Activated T-cell treated with anti-CD3 and anti-CD28 coated beads, Interleukin-2, amount 50 U/mL, for 24 hours (primary cell): Measurements from ENCODE around the gene DPH7.

Experiments used
- DNase-seq: peaks from one replicate; pipeline ENCODE4 v3.0.0-alpha.2; 2020
- H3K27ac Mint-ChIP-seq: 2 replicates; pipeline ENCODE4 v1.8.0; 2020; ENCODE audit warnings: mild to moderate bottlenecking, mixed read lengths
- H3K27me3 Mint-ChIP-seq: 2 replicates; pipeline ENCODE4 v1.8.0; 2020; ENCODE audit warnings: mixed read lengths
- H3K36me3 Mint-ChIP-seq: 2 replicates; pipeline ENCODE4 v1.8.0; 2020; ENCODE audit warnings: low read depth, mixed read lengths
- H3K4me1 Mint-ChIP-seq: 2 replicates; pipeline ENCODE4 v1.8.0; 2020; ENCODE audit warnings: low read depth, mixed read lengths
- H3K4me3 Mint-ChIP-seq: 2 replicates; pipeline ENCODE4 v1.8.0; 2020; ENCODE audit warnings: mild to moderate bottlenecking, moderate library complexity, mixed read lengths
- H3K9me3 Mint-ChIP-seq: 2 replicates; pipeline ENCODE4 v1.8.0; 2020; ENCODE audit warnings: mixed read lengths

The DPH7 gene

DNA sequence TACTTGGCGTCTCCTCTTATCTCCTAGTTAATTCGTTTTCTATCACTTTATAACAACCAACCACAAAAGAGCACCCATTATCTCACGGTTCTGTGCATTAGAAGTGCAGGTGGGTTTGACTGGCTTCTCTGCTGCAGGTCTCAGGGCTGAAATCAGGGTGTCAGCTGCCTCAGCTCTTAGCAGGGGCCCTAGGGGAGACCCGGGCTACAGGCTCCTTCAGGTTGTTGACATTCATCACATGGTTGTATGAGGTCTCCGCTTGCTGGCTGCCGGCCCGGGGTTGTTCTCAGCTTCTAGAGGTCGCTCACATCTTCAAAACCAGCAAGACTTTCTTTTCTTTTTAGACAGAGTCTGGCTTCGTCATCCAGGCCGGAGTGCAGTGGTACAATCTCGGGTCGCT, 14.5 kb upstream of the DPH7 start:
- no peak overlapping the region for H3K27ac Mint-ChIP-seq
- no peak for DNase-seq
- H3K9me3 Mint-ChIP-seq: no peaks in the 10 kb centered on the region
- H3K4me3 Mint-ChIP-seq: no peak overlapping the region
- H3K36me3 Mint-ChIP-seq: peaks cover 16% of the 10 kb centered on the region
- no peaks in the 10 kb centered on the region for H3K27me3 Mint-ChIP-seq
- H3K4me1 Mint-ChIP-seq: peaks cover 14% of the 10 kb centered on the region

DNA sequence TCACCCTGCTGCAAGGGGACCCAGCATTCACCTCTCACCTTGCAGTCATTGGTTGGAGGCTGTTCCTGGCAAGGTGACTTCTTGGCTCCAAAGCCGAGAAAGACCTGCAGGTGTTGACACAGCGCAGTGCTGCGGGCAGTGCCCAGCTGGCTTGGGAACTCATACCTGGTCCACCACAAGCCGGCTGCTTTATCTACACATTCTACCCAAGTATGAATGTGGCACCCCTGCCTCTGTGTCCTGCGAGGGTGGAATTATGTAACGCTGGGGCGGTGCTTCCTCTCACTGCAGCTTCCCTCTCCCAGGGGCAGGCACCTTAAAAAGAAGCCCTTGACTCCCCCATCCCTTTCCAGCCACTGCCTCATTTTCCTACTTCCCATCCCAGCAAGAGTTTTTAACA, 14.0 kb upstream of the DPH7 start:
- Mint-ChIP-seq H3K27ac (no peak overlapping the region), H3K36me3 (peaks cover 20% of the 10 kb centered on the region), H3K4me1 (peaks cover 18% of the 10 kb centered on the region), H3K9me3 (no peaks in the 10 kb centered on the region), H3K4me3 (peak overlapping the region; percentile 43), H3K27me3 (no peaks in the 10 kb centered on the region)
- no peak for DNase-seq

DNA sequence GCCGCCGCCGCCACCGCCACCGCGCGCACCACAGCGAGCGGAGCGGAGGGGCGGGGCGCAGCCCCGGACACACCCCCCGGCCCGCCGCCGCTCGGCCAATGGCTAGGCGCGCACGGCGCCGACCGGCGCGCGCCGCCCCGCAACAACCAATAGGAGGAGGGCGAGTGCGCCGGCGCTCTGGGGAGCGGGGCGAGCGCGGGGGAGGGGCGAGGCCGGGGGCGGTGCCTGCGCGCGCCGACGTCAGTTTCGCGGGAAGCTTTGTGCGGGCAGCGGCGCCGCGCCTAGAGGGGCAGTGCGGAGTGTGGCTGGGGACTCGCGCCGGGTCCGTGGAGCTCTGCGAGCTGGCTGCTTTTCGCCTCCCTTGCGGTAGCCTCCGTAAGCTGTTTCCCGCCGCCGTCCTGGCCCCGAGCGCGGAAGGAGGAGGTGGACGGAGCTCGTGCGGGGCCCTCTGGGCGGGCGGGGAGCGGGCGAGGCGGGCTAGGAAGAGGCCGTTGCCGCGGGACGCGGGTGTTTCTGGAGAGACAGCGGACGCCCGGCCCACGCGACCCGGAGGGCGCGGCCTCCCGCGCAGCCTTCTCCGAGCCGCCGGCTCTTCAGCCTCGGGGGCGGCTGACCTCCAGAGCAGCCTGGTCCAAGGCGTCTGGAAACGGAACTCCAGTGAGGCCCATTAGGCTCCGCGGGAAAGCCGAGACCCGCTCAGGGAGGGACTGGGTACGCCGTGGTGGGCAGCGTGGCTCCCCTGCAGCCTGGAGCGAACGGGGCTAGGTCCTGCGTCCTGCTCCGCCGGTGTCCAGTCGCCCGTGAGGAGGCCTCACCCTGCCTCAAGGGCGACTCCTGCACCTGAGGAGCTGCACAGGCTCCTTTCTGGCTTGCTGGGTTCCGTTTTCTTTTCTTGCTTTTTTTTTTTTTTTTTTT, 12.0 kb upstream of the DPH7 start, which contains the start of gene ZMYND19:
Gene ZMYND19, minus strand, starts transcription at position 44 of the 915 bp plus-strand sequence. CDS start 249 bp downstream, outside the sequence.
- Mint-ChIP-seq H3K4me3 (peak within 1 kb of the TSS; percentile 99), H3K4me1 (peaks cover 24% of the 10 kb centered on the region), H3K27ac (peak within 1 kb of the TSS; percentile 98), H3K9me3 (no peaks in the 10 kb centered on the region), H3K36me3 (peaks cover 41% of the 10 kb centered on the region), H3K27me3 (no peaks in the 10 kb centered on the region)
- DNase-seq: peak; percentile 95

DNA sequence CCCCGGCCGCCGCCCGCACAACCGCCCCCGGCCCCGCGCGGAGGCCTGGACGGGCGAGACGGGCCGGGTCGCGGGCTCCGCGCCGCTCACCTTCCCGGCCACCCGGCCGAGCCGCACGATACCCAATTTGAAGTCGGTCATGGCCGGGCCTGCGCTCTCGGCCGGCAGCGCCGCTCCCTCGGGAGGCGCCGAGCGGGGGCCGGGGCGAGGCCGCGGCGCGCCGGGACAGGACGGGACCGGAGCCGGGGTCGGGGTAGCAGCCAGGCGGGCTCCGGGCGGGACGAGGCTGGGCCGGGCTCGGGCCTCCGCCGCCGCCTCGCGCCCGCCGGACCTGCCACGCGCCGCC, 11.4 kb upstream of the DPH7 start:
- Mint-ChIP-seq H3K4me3 (no peak overlapping the region), H3K4me1 (peaks cover 24% of the 10 kb centered on the region), H3K27me3 (no peaks in the 10 kb centered on the region), H3K9me3 (no peaks in the 10 kb centered on the region), H3K36me3 (peaks cover 47% of the 10 kb centered on the region), H3K27ac (no peak overlapping the region)
- DNase-seq: no peak

GRCh38 chr9:137589441-137590122, 10.9 kb upstream of the DPH7 start:
- Mint-ChIP-seq H3K4me3 (peak overlapping the region; percentile 89), H3K27me3 (no peaks in the 10 kb centered on the region), H3K36me3 (peaks cover 52% of the 10 kb centered on the region), H3K9me3 (no peaks in the 10 kb centered on the region), H3K27ac (peak overlapping the region; percentile 86), H3K4me1 (peaks cover 24% of the 10 kb centered on the region)
- DNase-seq: peak; percentile 58

- H3K27ac Mint-ChIP-seq: peak overlapping the region; percentile 86
- peaks cover 59% of the 10 kb centered on the region for H3K36me3 Mint-ChIP-seq
- H3K27me3 Mint-ChIP-seq: no peaks in the 10 kb centered on the region
- no peak for DNase-seq
- no peaks in the 10 kb centered on the region for H3K9me3 Mint-ChIP-seq
- H3K4me1 Mint-ChIP-seq: peaks cover 24% of the 10 kb centered on the region
- peak overlapping the region; percentile 89 for H3K4me3 Mint-ChIP-seq
Measured at GRCh38 chr9:137588891-137589290, 10.2 kb upstream of the DPH7 start.

DNA sequence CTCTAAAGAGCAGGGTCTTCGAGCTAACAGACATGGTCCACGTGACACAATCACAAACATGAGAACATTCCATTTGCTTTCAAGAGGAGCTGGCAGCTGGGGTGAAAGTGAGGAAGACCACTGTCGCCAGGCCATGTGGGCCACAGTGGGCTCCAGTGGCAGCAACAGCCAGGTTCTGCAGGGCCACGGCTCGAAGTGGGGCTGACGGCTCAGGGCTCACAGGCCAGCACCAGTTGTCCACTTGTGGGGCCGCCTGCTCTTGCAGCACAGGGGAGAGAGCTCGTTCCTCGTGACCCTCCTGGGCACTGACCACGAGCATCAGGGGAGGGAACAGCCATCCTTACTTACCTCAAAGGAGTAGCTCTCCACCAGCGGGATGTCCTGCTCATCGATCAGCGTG, 9.6 kb upstream of the DPH7 start:
- H3K36me3 Mint-ChIP-seq: peaks cover 65% of the 10 kb centered on the region
- no peaks in the 10 kb centered on the region for H3K9me3 Mint-ChIP-seq
- no peak overlapping the region for H3K27ac Mint-ChIP-seq
- peaks cover 24% of the 10 kb centered on the region for H3K4me1 Mint-ChIP-seq
- H3K27me3 Mint-ChIP-seq: no peaks in the 10 kb centered on the region
- no peak for DNase-seq
- peak overlapping the region; percentile 89 for H3K4me3 Mint-ChIP-seq

- DNase-seq: no peak
- Mint-ChIP-seq H3K9me3 (no peaks in the 10 kb centered on the region), H3K36me3 (peaks cover 80% of the 10 kb centered on the region), H3K27ac (no peak overlapping the region), H3K27me3 (no peaks in the 10 kb centered on the region), H3K4me3 (no peak overlapping the region), H3K4me1 (peaks cover 24% of the 10 kb centered on the region)
Measured at GRCh38 chr9:137586854-137587253, 8.1 kb upstream of the DPH7 start.

- H3K27me3 Mint-ChIP-seq: no peaks in the 10 kb centered on the region
- peaks cover 22% of the 10 kb centered on the region for H3K4me1 Mint-ChIP-seq
- H3K9me3 Mint-ChIP-seq: no peaks in the 10 kb centered on the region
- H3K36me3 Mint-ChIP-seq: peaks cover 91% of the 10 kb centered on the region
- DNase-seq: no peak
- H3K4me3 Mint-ChIP-seq: no peak overlapping the region
- peak overlapping the region; percentile 40 for H3K27ac Mint-ChIP-seq
Measured at GRCh38 chr9:137583957-137584356, 5.2 kb upstream of the DPH7 start.

GRCh38 chr9:137583347-137583746, 4.6 kb upstream of the DPH7 start:
- peaks cover 17% of the 10 kb centered on the region for H3K4me1 Mint-ChIP-seq
- DNase-seq: no peak
- H3K36me3 Mint-ChIP-seq: peaks cover 84% of the 10 kb centered on the region
- no peak overlapping the region for H3K4me3 Mint-ChIP-seq
- peak overlapping the region; percentile 38 for H3K27ac Mint-ChIP-seq
- H3K9me3 Mint-ChIP-seq: no peaks in the 10 kb centered on the region
- no peaks in the 10 kb centered on the region for H3K27me3 Mint-ChIP-seq

DNA sequence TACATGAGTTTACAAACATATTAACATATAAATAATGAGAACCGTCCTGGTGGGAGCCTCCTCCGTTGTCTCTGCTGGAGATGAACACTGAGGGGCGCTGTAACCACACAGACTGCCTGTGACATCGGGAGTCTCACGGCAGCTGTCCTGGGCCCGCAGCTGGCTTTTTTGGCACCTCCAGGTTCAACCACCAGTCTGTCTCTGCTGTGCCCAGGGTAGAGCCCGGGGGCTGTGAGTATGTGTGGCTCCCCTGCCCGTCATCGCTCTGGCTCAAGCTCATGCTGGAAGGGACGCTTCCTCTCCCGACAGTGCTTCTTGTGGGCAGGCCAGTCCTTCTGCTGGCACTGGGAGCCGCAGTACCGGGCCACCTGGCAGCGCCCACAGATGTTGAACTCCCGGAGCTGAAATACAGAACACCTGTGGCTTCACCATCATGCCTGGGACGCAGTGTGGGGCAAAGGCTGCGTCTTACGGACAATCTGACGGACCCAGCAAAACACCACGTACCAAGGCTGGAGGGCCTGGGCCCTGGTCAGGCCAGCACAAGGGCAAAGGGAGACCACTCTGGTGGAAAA, 3.6 kb upstream of the DPH7 start:
- Mint-ChIP-seq H3K27me3 (no peaks in the 10 kb centered on the region), H3K27ac (no peak overlapping the region), H3K4me3 (no peak overlapping the region), H3K36me3 (peaks cover 80% of the 10 kb centered on the region), H3K4me1 (peaks cover 15% of the 10 kb centered on the region), H3K9me3 (no peaks in the 10 kb centered on the region)
- no peak for DNase-seq

- Mint-ChIP-seq H3K4me1 (peaks cover 22% of the 10 kb centered on the region), H3K9me3 (no peaks in the 10 kb centered on the region), H3K4me3 (no peak overlapping the region), H3K36me3 (peaks cover 80% of the 10 kb centered on the region), H3K27me3 (no peaks in the 10 kb centered on the region), H3K27ac (no peak overlapping the region)
- DNase-seq: no peak
Measured at GRCh38 chr9:137581361-137582285, 2.9 kb upstream of the DPH7 start.

- Mint-ChIP-seq H3K36me3 (peaks cover 80% of the 10 kb centered on the region), H3K9me3 (no peaks in the 10 kb centered on the region), H3K27me3 (no peaks in the 10 kb centered on the region), H3K27ac (no peak overlapping the region), H3K4me1 (peaks cover 27% of the 10 kb centered on the region), H3K4me3 (no peak overlapping the region)
- no peak for DNase-seq
Measured at GRCh38 chr9:137580954-137581322, 2.2 kb upstream of the DPH7 start.
